ENCODE measurements around the gene APOL1.
"Not testable (repeated sequence)": the region's sequence is repeated elsewhere in the genome, so short reads cannot be mapped to it uniquely, and the experiment has no call there.

- TF ChIP-seq CTCF (conservative IDR thresholded peaks at IDR 0.05; ENCODE audit: low read length); EZH2phosphoT487 (IDR thresholded peaks at IDR 0.05; ENCODE audit: borderline replicate concordance): not testable (repeated sequence)
Observed at GRCh38 chr22:36289948-36290371, 37.0 kb downstream of the APOL1 start.
